ENCODE data around the gene KCTD4.

Gene KCTD4

DNA sequence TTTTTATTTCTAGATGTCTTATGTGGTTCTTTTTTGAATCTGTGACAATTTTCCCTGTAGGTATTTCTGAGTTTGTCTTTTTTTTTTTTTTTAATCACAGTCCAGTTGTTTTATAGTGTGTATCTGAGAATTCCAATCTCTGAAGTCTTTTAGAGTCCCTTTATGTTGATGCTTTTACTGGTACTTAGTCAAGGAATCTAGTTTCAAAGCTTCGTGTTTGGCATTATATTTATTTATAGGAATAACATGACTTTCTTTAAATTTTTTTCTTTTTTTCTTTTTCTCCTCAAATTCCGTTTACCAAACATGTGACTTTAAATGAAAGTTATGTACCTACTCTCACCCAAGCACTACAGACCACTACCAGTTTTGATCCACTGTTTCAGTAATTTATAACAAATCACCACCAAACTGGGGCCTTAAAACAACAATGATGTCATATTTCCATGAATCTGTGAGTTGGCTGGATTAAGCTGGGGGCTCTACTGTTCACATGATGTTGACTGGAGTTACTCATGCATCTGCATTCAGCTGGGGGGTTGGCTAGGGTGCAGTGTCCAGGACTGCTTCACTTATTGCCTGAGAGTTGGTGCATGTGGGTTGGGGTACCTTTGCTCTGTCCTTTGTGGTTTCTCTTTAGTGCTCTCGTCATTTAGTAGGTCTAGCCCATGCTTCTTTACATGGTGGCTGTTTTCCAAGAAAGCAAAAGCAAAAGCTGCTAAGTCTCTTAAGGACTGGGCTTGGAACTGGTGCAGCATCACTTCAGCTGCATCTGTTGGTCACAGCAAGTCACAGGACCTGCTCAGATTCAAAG, 22.3 kb downstream of the KCTD4 start:
- no peak for DNase-seq (ENCODE audit: low read depth in 2 of 2)

GRCh38 chr13:45174478-45174877, 26.4 kb downstream of the KCTD4 start:
- no peak for DNase-seq (ENCODE audit: low read depth in 2 of 2)

- no peak for DNase-seq (ENCODE audit: low read depth in 2 of 2)
Observed at GRCh38 chr13:45168555-45168930, 32.3 kb downstream of the KCTD4 start.

GRCh38 chr13:45167611-45168554, 33.0 kb downstream of the KCTD4 start:
- DNase-seq (ENCODE audit: low read depth in 2 of 2) = no peak

DNA sequence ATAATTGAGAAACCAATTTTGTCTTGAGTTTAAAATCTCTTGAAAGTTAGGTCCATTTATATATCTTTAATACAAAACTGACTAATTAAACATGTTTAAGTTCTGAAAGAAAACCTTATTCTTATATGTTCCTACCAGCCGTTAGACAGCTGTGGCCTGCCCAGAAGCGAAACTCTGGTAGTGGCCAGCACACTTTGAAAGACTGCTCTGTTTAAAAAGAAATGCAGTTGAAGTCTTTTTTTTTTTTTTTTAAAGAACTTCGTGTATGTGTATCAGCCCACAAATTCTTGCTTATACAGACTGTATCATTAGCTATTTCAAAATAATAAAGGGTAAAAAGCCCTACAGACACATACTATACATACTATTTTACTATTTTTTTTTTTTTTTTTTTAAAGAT, 34.0 kb downstream of the KCTD4 start:
- no peak for DNase-seq (ENCODE audit: low read depth in 2 of 2)

DNA sequence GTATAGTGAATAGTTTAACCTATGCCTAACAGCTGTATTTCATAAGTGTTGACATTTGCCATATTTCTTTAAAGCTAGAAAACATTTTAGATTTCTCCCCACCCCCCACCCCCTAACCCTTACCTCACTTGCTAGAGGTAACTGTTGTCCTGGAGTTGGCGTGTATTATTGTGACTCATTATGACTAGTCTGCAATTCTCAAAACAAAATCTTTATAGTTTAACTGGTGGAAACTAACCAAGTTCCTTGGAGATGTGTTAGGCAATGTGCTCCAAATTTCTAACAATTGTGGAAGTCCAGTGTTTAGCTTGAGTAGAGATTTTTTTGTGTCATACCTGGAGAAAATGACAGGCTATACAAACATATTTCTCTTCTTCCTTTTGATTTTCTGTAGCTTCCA, 38.0 kb downstream of the KCTD4 start:
- DNase-seq (ENCODE audit: low read depth in 2 of 2) = no peak

GRCh38 chr13:45162194-45162593, 38.7 kb downstream of the KCTD4 start:
- no peak for DNase-seq (ENCODE audit: low read depth in 2 of 2)

GRCh38 chr13:45156565-45157361, 44.1 kb downstream of the KCTD4 start:
- no peak for DNase-seq (ENCODE audit: low read depth in 2 of 2)

GRCh38 chr13:45149964-45150363, 50.9 kb downstream of the KCTD4 start:
- DNase-seq (ENCODE audit: low read depth in 2 of 2) = no peak

- no peak for DNase-seq (ENCODE audit: low read depth in 2 of 2)
Observed at GRCh38 chr13:45143346-45143751, 57.5 kb downstream of the KCTD4 start.

Data from activated CD8-positive, alpha-beta memory T cell treated with anti-CD3 and anti-CD28 coated beads for 4 hours (primary cell).